Measurements from ENCODE around the gene ZNF276. TPM values are rescaled to one million over a fixed set of nuclear protein-coding genes. Genes with fewer than 3 reads are reported as not detected.
"Not testable (repeated sequence)": the region's sequence is repeated elsewhere in the genome, so short reads cannot be mapped to it uniquely, and the experiment has no call there.

ZNF276 gene, protein sequence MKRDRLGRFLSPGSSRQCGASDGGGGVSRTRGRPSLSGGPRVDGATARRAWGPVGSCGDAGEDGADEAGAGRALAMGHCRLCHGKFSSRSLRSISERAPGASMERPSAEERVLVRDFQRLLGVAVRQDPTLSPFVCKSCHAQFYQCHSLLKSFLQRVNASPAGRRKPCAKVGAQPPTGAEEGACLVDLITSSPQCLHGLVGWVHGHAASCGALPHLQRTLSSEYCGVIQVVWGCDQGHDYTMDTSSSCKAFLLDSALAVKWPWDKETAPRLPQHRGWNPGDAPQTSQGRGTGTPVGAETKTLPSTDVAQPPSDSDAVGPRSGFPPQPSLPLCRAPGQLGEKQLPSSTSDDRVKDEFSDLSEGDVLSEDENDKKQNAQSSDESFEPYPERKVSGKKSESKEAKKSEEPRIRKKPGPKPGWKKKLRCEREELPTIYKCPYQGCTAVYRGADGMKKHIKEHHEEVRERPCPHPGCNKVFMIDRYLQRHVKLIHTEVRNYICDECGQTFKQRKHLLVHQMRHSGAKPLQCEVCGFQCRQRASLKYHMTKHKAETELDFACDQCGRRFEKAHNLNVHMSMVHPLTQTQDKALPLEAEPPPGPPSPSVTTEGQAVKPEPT
- total RNA-seq, result 10 to 100 TPM; 16.7 to 45.8 (median 18.2) TPM

DNA sequence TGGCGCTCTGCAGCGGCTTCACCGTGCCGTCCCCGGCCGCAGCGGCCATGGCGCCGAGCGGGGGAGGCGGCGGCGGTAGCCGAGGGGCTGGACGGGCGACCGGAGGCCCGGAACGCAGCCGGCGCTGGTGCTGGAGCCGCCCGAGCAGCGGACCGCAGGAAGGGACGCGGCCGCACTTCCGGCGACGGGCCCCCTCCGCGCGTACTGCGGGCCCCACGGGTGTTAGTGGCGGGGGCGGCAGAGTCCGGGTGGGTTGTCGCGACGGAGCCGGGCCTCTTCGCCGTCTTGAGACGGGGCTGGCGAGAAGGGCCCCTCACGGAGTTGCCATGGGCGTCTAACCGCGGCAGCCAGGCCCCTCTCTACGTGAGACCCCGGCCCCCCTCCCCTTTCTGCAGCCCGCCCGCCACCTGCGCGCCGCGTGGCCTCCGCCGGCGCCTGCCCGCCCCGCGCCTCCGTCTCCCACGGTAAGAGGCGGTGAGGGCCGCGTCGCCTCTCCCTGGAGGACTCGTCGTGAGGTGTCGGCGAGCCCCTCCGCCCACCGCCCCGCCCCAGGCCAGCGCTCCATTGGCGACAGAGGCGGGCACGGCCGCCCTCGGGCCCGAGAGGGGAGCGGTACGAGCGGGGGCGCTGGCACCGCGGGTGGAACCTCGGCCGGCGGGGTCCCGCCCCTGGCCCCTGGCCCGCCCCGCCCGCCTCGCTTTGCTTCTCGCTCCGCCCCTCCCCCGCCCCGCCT, at the start of gene ZNF276, which contains the start of gene VPS9D1:
TSS of gene ZNF276 (plus strand) at position 725 of the 733 bp plus-strand sequence. CDS start 104 bp downstream, outside the sequence.
TSS of gene VPS9D1 (minus strand) at position 86 of the 733 bp plus-strand sequence. CDS start at position 49, 37 bp downstream.
- no peaks in the 10 kb centered on the region for H3K9me3 ChIP-seq
- peak; percentile 84 for ATAC-seq
- H3K36me3 ChIP-seq, result peaks cover 0 to 38% of the 10 kb centered on the region in 2 donors
- H3K27ac ChIP-seq, result peak within 1 kb of the TSS; percentile 90 to 94 (median 93)
- WGBS, 2 donors (ENCODE audit: low coverage in 1 of 2), result no CpG with 5 or more reads among the region's 103 CpGs
- H3K27me3 ChIP-seq, result no peaks in the 10 kb centered on the region
- peaks cover 0 to 51% (median 27%) of the 10 kb centered on the region in 3 donors for H3K4me1 ChIP-seq
- peak within 1 kb of the TSS; percentile 84 to 86 for H3K4me3 ChIP-seq
- TF ChIP-seq POLR2A (IDR thresholded peaks at IDR 0.05) (peak; percentile 57), POLR2AphosphoS5 (IDR thresholded peaks at IDR 0.05) (peak; percentile 72), EP300 (IDR thresholded peaks at IDR 0.05) (no peak)
- TF ChIP-seq, protein P1, sequence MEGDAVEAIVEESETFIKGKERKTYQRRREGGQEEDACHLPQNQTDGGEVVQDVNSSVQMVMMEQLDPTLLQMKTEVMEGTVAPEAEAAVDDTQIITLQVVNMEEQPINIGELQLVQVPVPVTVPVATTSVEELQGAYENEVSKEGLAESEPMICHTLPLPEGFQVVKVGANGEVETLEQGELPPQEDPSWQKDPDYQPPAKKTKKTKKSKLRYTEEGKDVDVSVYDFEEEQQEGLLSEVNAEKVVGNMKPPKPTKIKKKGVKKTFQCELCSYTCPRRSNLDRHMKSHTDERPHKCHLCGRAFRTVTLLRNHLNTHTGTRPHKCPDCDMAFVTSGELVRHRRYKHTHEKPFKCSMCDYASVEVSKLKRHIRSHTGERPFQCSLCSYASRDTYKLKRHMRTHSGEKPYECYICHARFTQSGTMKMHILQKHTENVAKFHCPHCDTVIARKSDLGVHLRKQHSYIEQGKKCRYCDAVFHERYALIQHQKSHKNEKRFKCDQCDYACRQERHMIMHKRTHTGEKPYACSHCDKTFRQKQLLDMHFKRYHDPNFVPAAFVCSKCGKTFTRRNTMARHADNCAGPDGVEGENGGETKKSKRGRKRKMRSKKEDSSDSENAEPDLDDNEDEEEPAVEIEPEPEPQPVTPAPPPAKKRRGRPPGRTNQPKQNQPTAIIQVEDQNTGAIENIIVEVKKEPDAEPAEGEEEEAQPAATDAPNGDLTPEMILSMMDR (IDR thresholded peaks at IDR 0.05), result no peak

DNA sequence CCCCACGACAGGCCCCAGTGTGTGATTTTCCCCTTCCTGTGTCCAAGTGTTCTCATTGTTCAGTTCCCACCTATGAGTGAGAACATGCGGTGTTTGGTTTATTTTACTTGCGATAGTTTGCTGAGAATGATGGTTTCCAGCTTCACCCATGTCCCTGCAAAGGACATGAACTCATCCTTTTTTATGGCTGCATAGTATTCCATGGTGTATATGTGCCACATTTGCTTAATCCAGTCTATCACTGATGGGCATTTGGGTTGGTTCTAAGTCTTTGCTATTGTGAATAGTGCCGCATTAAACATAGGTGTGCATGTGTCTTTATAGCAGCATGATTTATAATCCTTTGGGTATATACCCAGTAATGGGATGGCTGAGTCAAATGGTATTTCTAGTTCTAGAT, 49.8 kb upstream of the ZNF276 start:
- 62 to 95% methylated on average over 3 to 4 of the region's 4 CpGs for WGBS, 2 donors (ENCODE audit: low coverage in 1 of 2)

DNA sequence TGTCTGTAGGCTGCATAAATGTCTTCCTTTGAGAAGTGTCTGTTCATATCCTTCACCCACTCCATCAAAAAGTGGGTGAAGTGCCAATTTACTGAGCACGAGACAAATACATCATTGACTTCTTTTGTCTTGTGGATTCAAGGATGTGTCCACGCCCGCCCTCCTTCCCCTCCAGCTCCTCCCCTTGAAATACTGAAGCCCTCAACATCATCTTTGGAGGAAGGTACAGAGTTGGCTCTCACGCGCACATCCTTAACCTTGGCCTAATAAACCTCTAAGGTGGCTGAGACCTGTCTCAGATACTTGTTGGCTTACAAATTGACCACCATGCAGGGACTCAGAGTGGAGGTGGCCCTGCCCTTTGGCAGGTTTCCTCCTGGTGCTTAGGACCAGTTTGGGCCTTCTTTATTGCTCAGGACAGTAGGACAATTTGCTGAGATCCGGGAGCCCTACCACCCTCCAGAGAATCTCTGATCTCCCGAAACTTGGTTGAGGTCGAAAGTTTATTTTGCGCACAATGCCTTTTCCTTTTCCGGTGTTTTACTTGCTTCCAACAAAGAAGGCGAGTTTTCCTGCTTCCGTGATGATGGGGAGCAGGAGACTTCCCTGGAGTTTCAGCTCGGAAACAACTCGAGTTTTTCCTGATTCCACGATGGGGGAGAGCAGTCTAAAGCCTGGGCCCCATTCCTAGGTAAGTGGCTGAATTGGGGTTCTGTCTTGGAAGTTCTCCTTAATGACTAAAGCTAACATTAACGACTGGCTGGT, 49.0 kb upstream of the ZNF276 start:
- Histone ChIP-seq H3K4me3 (no peak overlapping the region), H3K27me3 (no peaks in the 10 kb centered on the region), H3K4me1 (no peaks in the 10 kb centered on the region), H3K36me3 (no peaks in the 10 kb centered on the region), H3K27ac (no peak overlapping the region), H3K9me3 (no peaks in the 10 kb centered on the region)
- no peak for ATAC-seq
- 64 to 80% methylated on average over 2 to 14 of the region's 16 CpGs for WGBS, 2 donors (ENCODE audit: low coverage in 1 of 2)
- no peak for TF ChIP-seq EP300 (IDR thresholded peaks at IDR 0.05)
- TF ChIP-seq, protein P1 (IDR thresholded peaks at IDR 0.05), result no peak
- TF ChIP-seq POLR2AphosphoS5 (IDR thresholded peaks at IDR 0.05), result no peak
- TF ChIP-seq POLR2A (IDR thresholded peaks at IDR 0.05), result no peak

More for the DNA sequence above, 49.8 kb upstream of the ZNF276 start:
- not testable (repeated sequence) for H3K4me1 ChIP-seq, H3K27me3 ChIP-seq, ATAC-seq, H3K36me3 ChIP-seq, H3K9me3 ChIP-seq, H3K4me3 ChIP-seq, H3K27ac ChIP-seq

DNA sequence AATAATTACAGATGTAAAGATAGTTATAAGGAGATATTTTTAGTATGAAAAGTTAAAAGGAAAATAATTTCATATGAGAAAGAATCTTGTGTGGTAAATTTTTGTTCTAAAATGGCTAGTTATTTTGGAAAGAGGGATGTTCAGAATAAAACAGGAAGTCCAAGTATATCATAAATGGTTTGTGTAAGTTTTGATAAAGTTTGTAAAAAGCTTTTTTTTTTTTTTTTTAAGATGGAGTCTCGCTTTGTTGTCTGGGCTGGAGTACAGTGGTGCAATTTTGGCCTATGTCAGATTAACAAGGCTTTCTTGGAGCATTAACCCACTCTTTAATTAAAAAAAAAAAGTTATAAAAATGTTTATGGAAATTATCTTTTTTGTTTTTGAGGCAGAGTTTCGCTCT, 43.1 kb upstream of the ZNF276 start:
- Histone ChIP-seq H3K27me3 (no peaks in the 10 kb centered on the region), H3K36me3 (no peaks in the 10 kb centered on the region), H3K4me1 (no peaks in the 10 kb centered on the region), H3K27ac (no peak overlapping the region), H3K4me3 (no peak overlapping the region), H3K9me3 (no peaks in the 10 kb centered on the region)
- 93 to 94% methylated on average over 2 of the region's 2 CpGs for WGBS, 2 donors (ENCODE audit: low coverage in 1 of 2)
- TF ChIP-seq POLR2A (IDR thresholded peaks at IDR 0.05), result no peak
- TF ChIP-seq, protein P1 (IDR thresholded peaks at IDR 0.05), result no peak
- TF ChIP-seq EP300 (IDR thresholded peaks at IDR 0.05), result no peak
- TF ChIP-seq POLR2AphosphoS5 (IDR thresholded peaks at IDR 0.05), result no peak
- ATAC-seq, result no peak

Measured in gastroesophageal sphincter (tissue), 4 donors.